ENCODE measurements around the gene GRID2. TPM values are rescaled to one million over a fixed set of nuclear protein-coding genes. Genes with fewer than 3 reads are reported as not detected.

GRID2 gene
- total RNA-seq, 1 donor: not detected

- Histone ChIP-seq H2AFZ (ENCODE audit: low read length) (no peak overlapping the region), H3K36me3 (ENCODE audit: insufficient read depth, low read length) (no peaks in the 10 kb centered on the region), H3K27me3 (ENCODE audit: insufficient read depth, low read length) (no peaks in the 10 kb centered on the region), H3K4me3 (ENCODE audit: insufficient read depth, low read length) (no peak overlapping the region), H3K79me2 (ENCODE audit: insufficient read depth, low read length) (no peaks in the 10 kb centered on the region), H3K4me1 (ENCODE audit: insufficient read depth, low read length) (no peaks in the 10 kb centered on the region), H4K20me1 (ENCODE audit: insufficient read depth, low read length) (no peaks in the 10 kb centered on the region), H3K4me2 (ENCODE audit: insufficient read depth, low read length) (no peak overlapping the region), H3K9me3 (ENCODE audit: low read depth, low read length) (no peaks in the 10 kb centered on the region), H3K27ac (ENCODE audit: low read depth, low read length) (no peak overlapping the region)
- no peak for TF ChIP-seq CTCF (IDR thresholded peaks at IDR 0.05; ENCODE audit: extremely low read depth, low read depth, low read length)
- DNase-seq (ENCODE audit: insufficient read length, low spot score, missing footprints): no peak
These were observed 45.6 kb upstream of the GRID2 start for GRCh38 chr4:92257931-92258857.

GRCh38 chr4:92261256-92261655, 42.5 kb upstream of the GRID2 start:
- Histone ChIP-seq H3K27ac (ENCODE audit: low read depth, low read length) (no peak overlapping the region), H3K9me3 (ENCODE audit: low read depth, low read length) (no peaks in the 10 kb centered on the region), H3K4me3 (ENCODE audit: insufficient read depth, low read length) (no peak overlapping the region), H3K4me1 (ENCODE audit: insufficient read depth, low read length) (no peaks in the 10 kb centered on the region), H3K36me3 (ENCODE audit: insufficient read depth, low read length) (no peaks in the 10 kb centered on the region), H3K4me2 (ENCODE audit: insufficient read depth, low read length) (no peak overlapping the region), H2AFZ (ENCODE audit: low read length) (no peak overlapping the region), H3K79me2 (ENCODE audit: insufficient read depth, low read length) (no peaks in the 10 kb centered on the region), H3K27me3 (ENCODE audit: insufficient read depth, low read length) (no peaks in the 10 kb centered on the region), H4K20me1 (ENCODE audit: insufficient read depth, low read length) (no peaks in the 10 kb centered on the region)
- TF ChIP-seq CTCF (IDR thresholded peaks at IDR 0.05; ENCODE audit: extremely low read depth, low read depth, low read length): no peak
- no peak for DNase-seq (ENCODE audit: insufficient read length, low spot score, missing footprints)

- H3K4me1 ChIP-seq (ENCODE audit: insufficient read depth, low read length): no peaks in the 10 kb centered on the region
- no peak overlapping the region for H3K4me3 ChIP-seq (ENCODE audit: insufficient read depth, low read length)
- H3K36me3 ChIP-seq (ENCODE audit: insufficient read depth, low read length): no peaks in the 10 kb centered on the region
- H4K20me1 ChIP-seq (ENCODE audit: insufficient read depth, low read length): no peaks in the 10 kb centered on the region
- no peak for TF ChIP-seq CTCF (IDR thresholded peaks at IDR 0.05; ENCODE audit: extremely low read depth, low read depth, low read length)
- no peak overlapping the region for H3K4me2 ChIP-seq (ENCODE audit: insufficient read depth, low read length)
- H3K9me3 ChIP-seq (ENCODE audit: low read depth, low read length): no peaks in the 10 kb centered on the region
- peak; percentile 4 for DNase-seq (ENCODE audit: insufficient read length, low spot score, missing footprints)
- H2AFZ ChIP-seq (ENCODE audit: low read length): peak overlapping the region; percentile 10
- H3K27me3 ChIP-seq (ENCODE audit: insufficient read depth, low read length): no peaks in the 10 kb centered on the region
- no peaks in the 10 kb centered on the region for H3K79me2 ChIP-seq (ENCODE audit: insufficient read depth, low read length)
- H3K27ac ChIP-seq (ENCODE audit: low read depth, low read length): no peak overlapping the region
These were observed 41.4 kb upstream of the GRID2 start for GRCh38 chr4:92262371-92262770.

- H3K4me1 ChIP-seq (ENCODE audit: insufficient read depth, low read length): no peaks in the 10 kb centered on the region
- H2AFZ ChIP-seq (ENCODE audit: low read length): no peak overlapping the region
- H4K20me1 ChIP-seq (ENCODE audit: insufficient read depth, low read length): no peaks in the 10 kb centered on the region
- TF ChIP-seq CTCF (IDR thresholded peaks at IDR 0.05; ENCODE audit: extremely low read depth, low read depth, low read length): no peak
- H3K79me2 ChIP-seq (ENCODE audit: insufficient read depth, low read length): no peaks in the 10 kb centered on the region
- H3K27me3 ChIP-seq (ENCODE audit: insufficient read depth, low read length): no peaks in the 10 kb centered on the region
- no peaks in the 10 kb centered on the region for H3K36me3 ChIP-seq (ENCODE audit: insufficient read depth, low read length)
- H3K4me2 ChIP-seq (ENCODE audit: insufficient read depth, low read length): no peak overlapping the region
- no peak for DNase-seq (ENCODE audit: insufficient read length, low spot score, missing footprints)
- H3K4me3 ChIP-seq (ENCODE audit: insufficient read depth, low read length): no peak overlapping the region
- no peaks in the 10 kb centered on the region for H3K9me3 ChIP-seq (ENCODE audit: low read depth, low read length)
- H3K27ac ChIP-seq (ENCODE audit: low read depth, low read length): no peak overlapping the region
These were observed 40.8 kb upstream of the GRID2 start for GRCh38 chr4:92263010-92263409.
